Peyer's patch (tissue), 4 donors: Measurements from ENCODE around the gene ACAP2. TPM values are rescaled to one million over a fixed set of nuclear protein-coding genes. Genes with fewer than 3 reads are reported as not detected.
"Not testable (repeated sequence)": the region's sequence is repeated elsewhere in the genome, so short reads cannot be mapped to it uniquely, and the experiment has no call there.

ENCODE experiments used
- DNase-seq, 3 donors: peaks; one replicate each; pipeline ENCODE4 v3.0.0-alpha.2; 2017 to 2019
- H3K27ac ChIP-seq, 4 donors: fragments of 200-600 bp; sonication (generic); one replicate each; pipeline ENCODE4 v1.5.1; 2016 to 2019
- H3K27me3 ChIP-seq, 2 donors: fragments of 200-600 bp; sonication (generic); one replicate each; pipeline ENCODE4 v1.5.1; 2019
- H3K36me3 ChIP-seq, 3 donors: fragments of 200-600 bp; sonication (generic); one replicate each; pipeline ENCODE4 v1.5.1; 2016 to 2019
- H3K4me1 ChIP-seq, 4 donors: fragments of 200-600 bp; sonication (generic); one replicate each; pipeline ENCODE4 v1.5.1; 2016 to 2019
- H3K4me3 ChIP-seq, 4 donors: fragments of 200-600 bp; sonication (generic); 1 replicate in 3 of 4; 2 replicates in 1 of 4; pipeline ENCODE4 v1.5.1; 2016 to 2019; ENCODE audit warnings: mild to moderate bottlenecking in 1 of 4
- H3K9me3 ChIP-seq, 4 donors: fragments of 200-600 bp; sonication (generic); one replicate each; pipeline ENCODE4 v1.5.1; 2016 to 2019; ENCODE audit warnings: mild to moderate bottlenecking in 1 of 4
- CTCF ChIP-seq, 6 experiments: fragments of 450-650 bp in 4 of 6; fragments of 200-600 bp in 2 of 6; sonication (generic) in 1 of 6; IDR thresholded peaks; one replicate each; pipeline ENCODE4 v1.5.1; 2017 to 2019; ENCODE audit warnings: antibody characterized with exemption in 6 of 6, mild to moderate bottlenecking in 3 of 6, moderate library complexity in 1 of 6
- POLR2A ChIP-seq, 2 donors: fragments of 450-650 bp; IDR thresholded peaks; one replicate each; pipeline ENCODE4 v1.5.1; 2017; ENCODE audit warnings: antibody characterized with exemption in 2 of 2, mild to moderate bottlenecking in 2 of 2, moderate library complexity in 2 of 2
- total RNA-seq, 4 donors: library from RNA; depleted of rRNA; stranded (reverse); fragments of >200 nt; gene quantifications; one replicate each; pipeline ENCODE4 v1.1.0, GENCODE V29; 2016

ACAP2 gene
- total RNA-seq, 4 donors from 2014 or later = 63.7 to 96.6 (median 65.9) TPM

GRCh38 chr3:195297446-195297845 is 145.4 kb downstream of the ACAP2 start:
- Histone ChIP-seq H3K27me3 (no peaks in the 10 kb centered on the region), H3K9me3 (no peaks in the 10 kb centered on the region), H3K4me3 (no peak overlapping the region), H3K36me3 (peaks cover 0 to 58% (median 0%) of the 10 kb centered on the region in 3 donors), H3K27ac (no peak overlapping the region), H3K4me1 (no peaks in the 10 kb centered on the region)
- TF ChIP-seq CTCF (IDR thresholded peaks at IDR 0.05) (no peak), POLR2A (IDR thresholded peaks at IDR 0.05) (no peak)
- no peak for DNase-seq

- H3K9me3 ChIP-seq = no peaks in the 10 kb centered on the region
- H3K27ac ChIP-seq = no peak overlapping the region
- no peaks in the 10 kb centered on the region for H3K4me1 ChIP-seq
- no peak overlapping the region for H3K4me3 ChIP-seq
- peaks cover 0 to 59% (median 0%) of the 10 kb centered on the region in 3 donors for H3K36me3 ChIP-seq
- no peak for TF ChIP-seq POLR2A (IDR thresholded peaks at IDR 0.05)
- no peak for TF ChIP-seq CTCF (IDR thresholded peaks at IDR 0.05)
- DNase-seq = no peak
- no peaks in the 10 kb centered on the region for H3K27me3 ChIP-seq
Observed at GRCh38 chr3:195296662-195297061, 146.2 kb downstream of the ACAP2 start.

DNA sequence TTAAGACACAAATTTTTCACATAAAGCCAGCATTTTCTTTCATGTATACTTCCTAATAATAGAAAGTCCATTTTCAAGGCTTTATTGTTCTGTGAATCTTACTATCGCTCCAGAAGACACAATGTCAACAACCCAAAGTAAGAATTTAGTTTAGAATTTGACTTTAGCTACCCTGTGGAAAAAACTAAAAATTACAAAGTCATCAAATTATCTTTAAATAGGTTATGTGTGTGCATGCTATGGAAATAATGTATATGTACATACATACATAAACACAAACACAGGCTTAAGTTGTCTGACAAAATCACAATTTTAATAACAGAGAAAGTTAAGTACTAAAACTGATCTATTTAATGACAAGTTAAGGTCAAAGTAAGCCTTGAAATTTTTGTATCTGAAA is 151.7 kb downstream of the ACAP2 start:
- H3K27ac ChIP-seq = no peak overlapping the region
- no peaks in the 10 kb centered on the region for H3K27me3 ChIP-seq
- TF ChIP-seq POLR2A (IDR thresholded peaks at IDR 0.05) = no peak
- no peak for TF ChIP-seq CTCF (IDR thresholded peaks at IDR 0.05)
- DNase-seq = no peak
- no peak overlapping the region for H3K4me3 ChIP-seq
- H3K9me3 ChIP-seq = no peaks in the 10 kb centered on the region
- H3K36me3 ChIP-seq = peaks cover 0 to 62% (median 0%) of the 10 kb centered on the region in 3 donors
- H3K4me1 ChIP-seq = no peaks in the 10 kb centered on the region

DNA sequence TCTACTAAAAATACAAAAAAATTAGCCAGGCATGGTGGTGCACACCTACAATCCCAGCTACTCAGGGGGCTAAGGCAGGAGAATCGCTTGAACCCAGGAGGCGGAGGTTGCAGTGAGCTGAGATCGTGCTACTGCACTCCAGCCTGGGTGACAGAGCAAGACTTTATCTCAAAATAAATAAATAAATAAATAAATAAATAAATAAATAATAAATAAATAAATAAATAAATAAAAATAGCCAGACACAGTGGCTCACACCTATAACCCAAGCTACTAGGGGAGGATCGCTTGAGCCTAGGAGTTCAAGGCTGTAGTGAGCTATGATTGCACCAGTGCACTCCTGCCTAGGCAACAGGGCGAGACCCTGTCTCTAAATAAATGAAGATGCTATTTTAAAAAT is 152.2 kb downstream of the ACAP2 start:
- not testable (repeated sequence) for DNase-seq, H3K4me3 ChIP-seq, H3K9me3 ChIP-seq, H3K27ac ChIP-seq, H3K27me3 ChIP-seq, H3K4me1 ChIP-seq
- peaks cover 0 to 58% (median 0%) of the 10 kb centered on the region in 3 donors for H3K36me3 ChIP-seq

DNA sequence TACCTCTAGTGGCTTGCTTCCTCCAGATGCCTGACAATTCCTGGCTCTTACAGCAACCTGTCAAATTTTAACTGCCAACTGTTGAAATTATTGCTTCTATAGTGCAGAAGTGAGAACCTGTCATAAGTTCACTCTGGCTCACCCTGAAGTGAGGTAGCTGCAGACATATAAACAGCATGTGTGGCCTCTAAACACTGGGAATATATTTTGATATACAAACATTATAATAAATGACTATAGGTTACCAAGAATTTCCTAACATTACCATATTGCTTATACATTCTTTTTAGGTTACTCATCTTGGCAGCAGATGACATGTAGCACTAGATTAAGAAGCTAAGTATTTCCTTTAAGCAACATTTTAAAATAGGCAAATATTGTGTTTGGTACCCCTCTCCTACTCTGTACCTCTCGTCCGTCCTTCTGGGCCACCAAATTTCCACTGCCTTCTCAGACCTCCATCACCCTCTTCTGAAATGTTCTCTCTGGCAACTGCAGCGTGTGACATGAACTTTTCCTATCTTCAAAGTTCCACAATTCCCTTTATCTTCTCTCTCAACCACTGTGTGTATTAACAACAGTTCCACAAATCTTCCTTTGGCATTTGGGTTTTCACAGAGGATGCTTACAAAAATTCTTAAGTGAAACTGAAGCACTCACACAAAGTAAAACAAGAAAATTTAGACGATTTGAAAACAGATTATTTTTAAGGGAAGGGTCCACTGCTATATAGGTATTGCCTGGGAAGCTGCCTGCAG is 156.5 kb downstream of the ACAP2 start:
- TF ChIP-seq CTCF (IDR thresholded peaks at IDR 0.05) = no peak
- TF ChIP-seq POLR2A (IDR thresholded peaks at IDR 0.05) = no peak
- no peak for DNase-seq
- no peak overlapping the region for H3K4me3 ChIP-seq
- H3K9me3 ChIP-seq = no peaks in the 10 kb centered on the region
- H3K27me3 ChIP-seq = no peaks in the 10 kb centered on the region
- peaks cover 0 to 43% (median 0%) of the 10 kb centered on the region in 3 donors for H3K36me3 ChIP-seq
- no peaks in the 10 kb centered on the region for H3K4me1 ChIP-seq
- H3K27ac ChIP-seq = no peak overlapping the region

GRCh38 chr3:195285372-195285771 is 157.4 kb downstream of the ACAP2 start:
- DNase-seq = no peak
- Histone ChIP-seq H3K27ac (peak overlapping the region in 1 of 4 donors; percentile 23), H3K9me3 (no peaks in the 10 kb centered on the region), H3K27me3 (no peaks in the 10 kb centered on the region), H3K4me1 (no peaks in the 10 kb centered on the region), H3K36me3 (peaks cover 0 to 39% (median 0%) of the 10 kb centered on the region in 3 donors), H3K4me3 (no peak overlapping the region)
- TF ChIP-seq CTCF (IDR thresholded peaks at IDR 0.05) = no peak
- no peak for TF ChIP-seq POLR2A (IDR thresholded peaks at IDR 0.05)
